Dendritic cell treated with granulocyte-macrophage colony-stimulating factor and Interleukin-4, amounts not matched to agents 40 ng/mL and 50 ng/mL, for 4 days (primary cell): Measurements from ENCODE around the gene PSMD8.
A peak's percentile ranks its signal among the peaks of the same experiment; 100 is the strongest.

Experiments
- H3K27ac Mint-ChIP-seq: one replicate; pipeline ENCODE4 v1.8.0; 2022; ENCODE audit warnings: mild to moderate bottlenecking, mixed read lengths
- H3K27me3 Mint-ChIP-seq: one replicate; pipeline ENCODE4 v1.8.0; 2022; ENCODE audit warnings: mild to moderate bottlenecking, mixed read lengths
- H3K36me3 Mint-ChIP-seq: one replicate; pipeline ENCODE4 v1.8.0; 2022; ENCODE audit warnings: low read depth, mixed read lengths
- H3K4me1 Mint-ChIP-seq: one replicate; pipeline ENCODE4 v1.8.0; 2022; ENCODE audit warnings: low read depth, mixed read lengths
- H3K4me3 Mint-ChIP-seq: one replicate; pipeline ENCODE4 v1.8.0; 2022; ENCODE audit warnings: mild to moderate bottlenecking, moderate library complexity, mixed read lengths
- H3K9me3 Mint-ChIP-seq: one replicate; pipeline ENCODE4 v1.8.0; 2022; ENCODE audit warnings: mixed read lengths
- intact Hi-C: fragments of 100-400 bp; cut with micrococcal nuclease; formaldehyde crosslinking; loops from one replicate; pipeline ENCODE4 v1.15.0; 2022

Gene PSMD8

GRCh38 chr19:38371081-38371480 lies 3.3 kb upstream of the PSMD8 start:
- Mint-ChIP-seq H3K36me3 (peaks cover 12% of the 10 kb centered on the region), H3K27ac (no peak overlapping the region), H3K27me3 (peaks cover 26% of the 10 kb centered on the region), H3K4me3 (no peak overlapping the region), H3K9me3 (no peaks in the 10 kb centered on the region), H3K4me1 (peaks cover 12% of the 10 kb centered on the region)
- intact Hi-C loops = no loop called here

- H3K9me3 Mint-ChIP-seq = no peaks in the 10 kb centered on the region
- H3K4me3 Mint-ChIP-seq = peak overlapping the region; percentile 66
- H3K27ac Mint-ChIP-seq = peak overlapping the region; percentile 95
- intact Hi-C loops = loop anchor here (1.0 kb wide), 1 partner anchor 39 kb away; the partner anchor contains the start of gene CATSPERG
- H3K4me1 Mint-ChIP-seq = peaks cover 21% of the 10 kb centered on the region
- H3K36me3 Mint-ChIP-seq = peaks cover 40% of the 10 kb centered on the region
- peaks cover 13% of the 10 kb centered on the region for H3K27me3 Mint-ChIP-seq
Observed at GRCh38 chr19:38373907-38374331, 452 bp upstream of the PSMD8 start.

- no peaks in the 10 kb centered on the region for H3K9me3 Mint-ChIP-seq
- peaks cover 52% of the 10 kb centered on the region for H3K36me3 Mint-ChIP-seq
- H3K27me3 Mint-ChIP-seq = peaks cover 10% of the 10 kb centered on the region
- intact Hi-C loops = no loop called here
- H3K4me1 Mint-ChIP-seq = peaks cover 26% of the 10 kb centered on the region
- peak overlapping the region; percentile 92 for H3K4me3 Mint-ChIP-seq
- H3K27ac Mint-ChIP-seq = peak overlapping the region; percentile 95
Observed at GRCh38 chr19:38375098-38375493, 725 bp downstream of the PSMD8 start.

- Mint-ChIP-seq H3K4me3 (peak overlapping the region; percentile 92), H3K27me3 (peaks cover 5% of the 10 kb centered on the region), H3K36me3 (peaks cover 58% of the 10 kb centered on the region), H3K4me1 (peaks cover 26% of the 10 kb centered on the region), H3K27ac (peak overlapping the region; percentile 95), H3K9me3 (no peaks in the 10 kb centered on the region)
- intact Hi-C loops = no loop called here
Observed at GRCh38 chr19:38375748-38376147, 1.4 kb downstream of the PSMD8 start.

- H3K27me3 Mint-ChIP-seq = peaks cover 4% of the 10 kb centered on the region
- H3K9me3 Mint-ChIP-seq = no peaks in the 10 kb centered on the region
- H3K27ac Mint-ChIP-seq = no peak overlapping the region
- intact Hi-C loops = no loop called here
- H3K4me1 Mint-ChIP-seq = peaks cover 26% of the 10 kb centered on the region
- H3K4me3 Mint-ChIP-seq = peak overlapping the region; percentile 39
- peaks cover 67% of the 10 kb centered on the region for H3K36me3 Mint-ChIP-seq
Observed at GRCh38 chr19:38376576-38376975, 2.2 kb downstream of the PSMD8 start.

- Mint-ChIP-seq H3K4me1 (peaks cover 26% of the 10 kb centered on the region), H3K27me3 (peaks cover 4% of the 10 kb centered on the region), H3K27ac (no peak overlapping the region), H3K4me3 (no peak overlapping the region), H3K36me3 (peaks cover 71% of the 10 kb centered on the region), H3K9me3 (no peaks in the 10 kb centered on the region)
- intact Hi-C loops = no loop called here
Observed at GRCh38 chr19:38377052-38377451, 2.7 kb downstream of the PSMD8 start.

GRCh38 chr19:38378866-38379265 lies 4.5 kb downstream of the PSMD8 start:
- Mint-ChIP-seq H3K27me3 (peaks cover 3% of the 10 kb centered on the region), H3K9me3 (no peaks in the 10 kb centered on the region), H3K27ac (no peak overlapping the region), H3K4me3 (no peak overlapping the region), H3K4me1 (peaks cover 26% of the 10 kb centered on the region), H3K36me3 (peaks cover 90% of the 10 kb centered on the region)
- intact Hi-C loops = no loop called here

- Mint-ChIP-seq H3K9me3 (no peaks in the 10 kb centered on the region), H3K27ac (no peak overlapping the region), H3K4me3 (no peak overlapping the region), H3K4me1 (peaks cover 33% of the 10 kb centered on the region), H3K36me3 (peaks cover 97% of the 10 kb centered on the region), H3K27me3 (peaks cover 21% of the 10 kb centered on the region)
- intact Hi-C loops = no loop called here
Observed at GRCh38 chr19:38381138-38381537, 6.8 kb downstream of the PSMD8 start.

- peaks cover 37% of the 10 kb centered on the region for H3K4me1 Mint-ChIP-seq
- peaks cover 81% of the 10 kb centered on the region for H3K36me3 Mint-ChIP-seq
- H3K9me3 Mint-ChIP-seq = no peaks in the 10 kb centered on the region
- H3K27me3 Mint-ChIP-seq = peaks cover 27% of the 10 kb centered on the region
- no peak overlapping the region for H3K4me3 Mint-ChIP-seq
- no peak overlapping the region for H3K27ac Mint-ChIP-seq
- intact Hi-C loops = no loop called here
Observed at GRCh38 chr19:38383184-38383583, 8.8 kb downstream of the PSMD8 start.

- intact Hi-C loops = no loop called here
- peaks cover 77% of the 10 kb centered on the region for H3K36me3 Mint-ChIP-seq
- H3K4me1 Mint-ChIP-seq = peaks cover 39% of the 10 kb centered on the region
- H3K9me3 Mint-ChIP-seq = no peaks in the 10 kb centered on the region
- no peak overlapping the region for H3K4me3 Mint-ChIP-seq
- peaks cover 29% of the 10 kb centered on the region for H3K27me3 Mint-ChIP-seq
- no peak overlapping the region for H3K27ac Mint-ChIP-seq
Observed at GRCh38 chr19:38383743-38384142, 9.4 kb downstream of the PSMD8 start.

- Mint-ChIP-seq H3K36me3 (peaks cover 70% of the 10 kb centered on the region), H3K4me1 (peaks cover 37% of the 10 kb centered on the region), H3K9me3 (no peaks in the 10 kb centered on the region), H3K4me3 (no peak overlapping the region), H3K27me3 (peaks cover 36% of the 10 kb centered on the region), H3K27ac (no peak overlapping the region)
- intact Hi-C loops = no loop called here
Observed at GRCh38 chr19:38384209-38385027, 10.0 kb downstream of the PSMD8 start.

- Mint-ChIP-seq H3K4me3 (no peak overlapping the region), H3K9me3 (no peaks in the 10 kb centered on the region), H3K4me1 (peaks cover 34% of the 10 kb centered on the region), H3K27me3 (peaks cover 44% of the 10 kb centered on the region), H3K27ac (no peak overlapping the region), H3K36me3 (peaks cover 62% of the 10 kb centered on the region)
- intact Hi-C loops = no loop called here
Observed at GRCh38 chr19:38385057-38385803, 10.9 kb downstream of the PSMD8 start.

- peaks cover 48% of the 10 kb centered on the region for H3K27me3 Mint-ChIP-seq
Observed at GRCh38 chr19:38385804-38386257, 11.5 kb downstream of the PSMD8 start.

GRCh38 chr19:38386300-38386970 lies 12.1 kb downstream of the PSMD8 start:
- peak overlapping the region; percentile 81 for H3K4me3 Mint-ChIP-seq
- peaks cover 50% of the 10 kb centered on the region for H3K36me3 Mint-ChIP-seq
- no peaks in the 10 kb centered on the region for H3K9me3 Mint-ChIP-seq
- H3K27ac Mint-ChIP-seq = peak overlapping the region; percentile 84
- peaks cover 34% of the 10 kb centered on the region for H3K4me1 Mint-ChIP-seq
- peaks cover 54% of the 10 kb centered on the region for H3K27me3 Mint-ChIP-seq
- intact Hi-C loops = no loop called here

More at GRCh38 chr19:38385804-38386257, 11.5 kb downstream of the PSMD8 start:
- Mint-ChIP-seq H3K4me1 (peaks cover 34% of the 10 kb centered on the region), H3K36me3 (peaks cover 56% of the 10 kb centered on the region), H3K27ac (no peak overlapping the region), H3K9me3 (no peaks in the 10 kb centered on the region), H3K4me3 (peak overlapping the region; percentile 11)
- intact Hi-C loops = no loop called here
